ENCODE results near the gene GCG.

GCG gene

GRCh38 chr2:162152147-162152546, at the start of gene GCG:
Gene GCG, minus strand, starts transcription at chr2:162152247. Its CDS starts 3,069 bp downstream, at chr2:162149178.
- no peak for TF ChIP-seq CTCF (IDR thresholded peaks at IDR 0.05; ENCODE audit: low read depth, low read length, missing control alignments)
- no peak for DNase-seq (ENCODE audit: low read depth)
- in situ Hi-C loops (cut with HindIII; ENCODE audit: low sequenced_read_pairs) = no loop called here
- no peak within 1 kb of the TSS for H3K4me3 ChIP-seq (ENCODE audit: low read depth, low read length)

- in situ Hi-C loops (cut with HindIII; ENCODE audit: low sequenced_read_pairs) = no loop called here
- TF ChIP-seq CTCF (IDR thresholded peaks at IDR 0.05; ENCODE audit: low read depth, low read length, missing control alignments) = no peak
Observed at GRCh38 chr2:162200636-162201035, 48.6 kb upstream of the GCG start.

GRCh38 chr2:162199913-162200312, 47.9 kb upstream of the GCG start:
- in situ Hi-C loops (cut with HindIII; ENCODE audit: low sequenced_read_pairs) = no loop called here

More at GRCh38 chr2:162200636-162201035, 48.6 kb upstream of the GCG start:
- H3K4me3 ChIP-seq (ENCODE audit: low read depth, low read length) = no peak overlapping the region
- no peak for DNase-seq (ENCODE audit: low read depth)

GRCh38 chr2:162198239-162198638, 46.2 kb upstream of the GCG start:
- in situ Hi-C loops (cut with HindIII; ENCODE audit: low sequenced_read_pairs) = no loop called here
- no peak overlapping the region for H3K4me3 ChIP-seq (ENCODE audit: low read depth, low read length)
- DNase-seq (ENCODE audit: low read depth) = no peak
- TF ChIP-seq CTCF (IDR thresholded peaks at IDR 0.05; ENCODE audit: low read depth, low read length, missing control alignments) = no peak

More at GRCh38 chr2:162199913-162200312, 47.9 kb upstream of the GCG start:
- TF ChIP-seq CTCF (IDR thresholded peaks at IDR 0.05; ENCODE audit: low read depth, low read length, missing control alignments) = no peak
- no peak for DNase-seq (ENCODE audit: low read depth)
- no peak overlapping the region for H3K4me3 ChIP-seq (ENCODE audit: low read depth, low read length)

GRCh38 chr2:162197069-162197825, 45.2 kb upstream of the GCG start:
- H3K4me3 ChIP-seq (ENCODE audit: low read depth, low read length) = no peak overlapping the region
- peak; percentile 19 for DNase-seq (ENCODE audit: low read depth)
- no peak for TF ChIP-seq CTCF (IDR thresholded peaks at IDR 0.05; ENCODE audit: low read depth, low read length, missing control alignments)
- in situ Hi-C loops (cut with HindIII; ENCODE audit: low sequenced_read_pairs) = no loop called here

- no peak for DNase-seq (ENCODE audit: low read depth)
- in situ Hi-C loops (cut with HindIII; ENCODE audit: low sequenced_read_pairs) = no loop called here
- TF ChIP-seq CTCF (IDR thresholded peaks at IDR 0.05; ENCODE audit: low read depth, low read length, missing control alignments) = no peak
Observed at GRCh38 chr2:162196638-162197037, 44.6 kb upstream of the GCG start.

More at GRCh38 chr2:162196638-162197037, 44.6 kb upstream of the GCG start:
- no peak overlapping the region for H3K4me3 ChIP-seq (ENCODE audit: low read depth, low read length)

All from astrocyte of the cerebellum (primary cell).